Islet precursor cell (in vitro differentiated cells): Measurements from ENCODE around the gene POLR2H.

Experiments used
- DNase-seq: peaks from one replicate; pipeline ENCODE4 v3.0.0-alpha.2; 2018

POLR2H gene

DNA sequence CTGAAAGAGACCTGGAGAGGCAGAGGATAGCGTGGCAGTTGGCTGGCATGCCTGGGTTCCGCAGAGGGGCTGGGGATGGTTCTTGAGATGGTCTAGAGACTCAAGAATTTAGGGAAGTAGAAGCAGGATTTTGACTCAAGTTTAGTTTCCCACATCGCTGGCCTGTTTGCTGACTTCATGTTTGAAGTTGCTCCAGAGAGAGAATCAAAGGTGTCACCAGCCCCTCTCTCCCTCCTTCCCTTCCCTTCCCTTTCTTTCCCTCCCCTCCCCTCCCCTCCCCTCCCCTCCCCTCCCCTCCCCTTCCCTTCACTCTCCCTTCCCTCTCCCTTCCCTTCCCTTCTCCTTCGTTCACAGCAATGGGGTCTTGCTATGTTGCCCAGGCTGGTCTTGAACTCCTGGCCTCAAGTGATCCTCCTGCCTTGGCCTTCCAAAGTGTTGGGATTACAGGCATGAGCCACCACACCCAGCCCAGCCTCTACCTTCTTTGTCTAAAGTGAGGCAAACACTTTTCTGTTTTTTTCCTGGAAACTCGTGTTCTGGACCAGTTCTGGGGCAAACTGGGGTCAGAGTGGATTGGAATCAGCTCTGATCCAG lies 28.5 kb downstream of the POLR2H start:
- no peak for DNase-seq

DNA sequence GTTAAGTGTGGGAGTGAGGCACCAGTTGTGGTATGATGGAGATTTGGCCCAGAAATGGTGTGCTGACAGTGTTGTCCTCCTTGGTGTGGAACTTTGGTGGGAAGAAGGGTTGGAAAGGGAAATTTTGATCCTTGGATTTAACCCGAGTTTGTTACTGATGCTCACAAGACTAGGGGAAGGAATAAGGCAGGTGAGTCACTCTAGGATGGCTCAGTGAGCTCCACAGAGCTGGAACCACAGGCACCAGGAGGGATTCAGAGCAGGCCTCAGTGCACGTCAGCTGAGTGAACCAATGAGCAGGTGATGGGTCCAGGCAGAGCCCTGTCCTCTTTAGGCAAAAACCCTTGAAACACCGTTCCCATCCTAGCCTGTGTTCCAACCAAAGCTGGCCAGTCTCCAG lies 29.8 kb downstream of the POLR2H start:
- DNase-seq: no peak

DNA sequence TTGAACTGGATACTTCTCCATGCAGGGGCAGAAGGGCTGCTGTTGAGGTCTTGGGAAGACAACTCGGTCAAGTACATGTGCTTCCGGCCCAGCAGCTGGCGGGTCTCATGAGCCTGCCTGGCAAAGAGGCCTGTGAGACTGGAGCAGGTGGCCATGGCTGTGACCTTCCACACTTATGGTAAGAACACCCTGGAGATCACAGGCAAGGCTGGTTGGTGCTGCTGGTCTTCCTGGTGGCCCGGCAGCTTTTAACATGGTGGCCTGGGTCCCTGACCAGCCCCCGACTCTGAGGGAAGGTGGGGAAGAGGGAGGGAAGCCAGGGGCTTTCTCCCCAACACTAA lies 33.8 kb downstream of the POLR2H start:
- DNase-seq: peak; percentile 44

DNA sequence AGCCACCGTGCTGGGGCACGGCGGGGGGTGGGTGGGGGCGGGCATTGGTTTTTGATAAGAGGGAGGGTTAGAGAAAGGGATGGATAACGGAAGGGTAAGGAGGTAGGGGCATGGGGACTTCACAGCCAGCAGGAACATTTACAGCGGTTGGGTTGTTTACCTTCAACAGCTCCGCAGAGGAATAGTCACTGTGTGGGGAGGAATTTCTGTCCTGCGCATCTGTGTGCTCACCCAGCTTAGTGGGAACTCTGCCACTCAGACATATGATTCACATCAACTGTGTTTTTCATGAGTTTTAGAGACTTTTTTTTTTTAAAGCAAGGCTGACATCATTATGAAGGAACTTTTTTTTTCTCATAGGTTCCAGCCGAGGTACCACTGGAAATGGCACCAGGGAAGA lies 37.9 kb downstream of the POLR2H start:
- DNase-seq: no peak

DNA sequence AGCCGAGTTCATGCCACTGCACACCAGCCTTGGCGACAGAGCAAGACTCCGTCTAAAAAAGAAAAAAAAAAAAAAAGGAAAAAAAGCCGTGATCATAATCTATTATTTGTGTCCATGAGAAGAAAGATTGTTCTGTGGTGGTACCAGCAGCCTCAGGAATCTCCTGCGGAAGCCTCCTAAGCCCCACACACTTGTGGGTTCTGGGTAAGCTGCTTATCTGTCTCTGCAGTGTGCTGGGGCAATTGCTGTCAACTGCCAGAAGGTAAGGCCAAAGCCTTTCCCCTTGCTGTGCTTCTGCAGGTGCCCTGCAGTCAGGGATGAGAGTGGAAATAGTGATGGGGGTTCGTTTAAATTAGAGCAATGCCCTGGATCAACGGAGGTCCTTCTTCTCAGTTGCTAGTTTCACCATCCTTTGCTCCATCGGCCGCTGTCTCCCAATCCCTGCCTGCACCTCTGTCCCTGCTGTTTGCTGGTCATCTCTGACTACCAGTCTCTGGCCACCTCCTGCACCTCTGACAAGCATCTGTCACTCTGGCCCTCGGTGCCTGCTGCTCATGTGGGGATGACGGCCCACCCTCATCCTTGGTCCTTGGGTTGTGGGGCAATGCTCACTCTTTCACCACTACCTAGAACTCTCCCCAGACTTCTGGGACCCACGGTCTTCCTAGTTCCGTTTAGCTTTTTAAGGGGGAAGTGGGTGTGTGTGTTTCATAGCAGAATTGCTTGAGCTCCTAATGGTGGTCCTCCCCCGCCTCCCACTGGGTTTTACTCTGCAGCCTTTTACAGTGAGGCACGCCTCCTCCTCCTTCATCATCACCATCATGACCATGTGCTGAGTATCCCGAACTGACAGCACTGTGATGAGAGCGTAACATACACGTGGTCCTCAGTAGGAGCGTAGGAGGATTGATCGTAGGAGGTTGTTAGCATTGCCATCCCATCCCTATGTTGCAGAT lies 43.8 kb downstream of the POLR2H start:
- no peak for DNase-seq

DNA sequence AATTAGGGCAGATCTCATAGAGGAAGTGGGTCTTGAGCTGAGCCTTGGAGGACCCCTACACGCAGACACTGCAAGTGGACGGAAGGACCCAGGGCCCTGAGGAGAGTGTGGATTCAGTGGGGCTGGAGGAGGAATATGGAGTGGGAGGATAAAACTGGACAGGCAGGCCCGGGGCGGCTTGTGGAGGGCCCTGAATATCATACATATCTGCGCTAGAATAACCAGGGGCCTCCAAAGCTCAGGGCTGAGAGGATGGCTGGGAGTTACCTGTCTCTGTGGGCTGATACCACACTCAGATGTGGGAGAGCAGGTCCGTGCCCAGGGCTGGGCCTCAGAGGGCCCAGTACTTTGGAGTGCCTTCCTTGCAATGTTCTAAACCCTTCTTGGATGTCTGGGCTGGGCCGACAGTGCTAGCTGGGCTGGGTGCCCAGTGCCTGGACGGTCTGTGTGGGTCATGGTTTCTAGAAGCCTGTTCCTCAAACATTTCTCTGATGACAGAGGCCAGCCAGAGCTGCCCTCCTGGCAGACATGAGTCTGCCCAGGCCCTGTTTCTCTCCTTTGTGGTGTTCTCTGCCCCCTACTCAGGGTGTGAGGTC lies 47.9 kb downstream of the POLR2H start:
- DNase-seq: no peak

DNA sequence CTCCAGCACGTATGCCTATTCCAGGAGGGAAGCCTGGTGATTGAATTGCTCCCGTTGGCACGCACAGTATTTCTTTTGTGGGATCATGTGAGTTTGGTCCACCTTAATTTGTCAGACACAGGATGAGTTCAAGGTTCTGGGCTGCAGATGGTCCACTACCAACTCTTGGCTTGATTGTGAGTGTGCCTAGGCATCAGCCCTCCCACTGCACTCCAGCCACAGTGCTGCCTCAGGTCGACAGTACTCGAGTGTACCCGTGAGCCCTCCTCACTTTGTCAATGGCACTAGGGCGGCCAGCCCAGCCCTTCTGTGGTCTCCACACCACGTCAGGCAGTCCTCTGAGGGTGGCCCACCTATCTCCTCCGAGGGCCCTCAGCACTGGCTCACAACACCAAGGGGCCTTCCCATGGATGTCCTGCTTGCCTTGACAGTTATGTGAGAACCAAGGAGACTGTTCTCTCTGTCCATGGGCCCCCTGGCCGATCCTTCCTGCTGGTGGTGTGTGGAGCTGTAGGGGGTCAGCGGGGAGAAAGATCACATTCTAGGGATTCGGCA lies 48.5 kb downstream of the POLR2H start:
- no peak for DNase-seq

DNA sequence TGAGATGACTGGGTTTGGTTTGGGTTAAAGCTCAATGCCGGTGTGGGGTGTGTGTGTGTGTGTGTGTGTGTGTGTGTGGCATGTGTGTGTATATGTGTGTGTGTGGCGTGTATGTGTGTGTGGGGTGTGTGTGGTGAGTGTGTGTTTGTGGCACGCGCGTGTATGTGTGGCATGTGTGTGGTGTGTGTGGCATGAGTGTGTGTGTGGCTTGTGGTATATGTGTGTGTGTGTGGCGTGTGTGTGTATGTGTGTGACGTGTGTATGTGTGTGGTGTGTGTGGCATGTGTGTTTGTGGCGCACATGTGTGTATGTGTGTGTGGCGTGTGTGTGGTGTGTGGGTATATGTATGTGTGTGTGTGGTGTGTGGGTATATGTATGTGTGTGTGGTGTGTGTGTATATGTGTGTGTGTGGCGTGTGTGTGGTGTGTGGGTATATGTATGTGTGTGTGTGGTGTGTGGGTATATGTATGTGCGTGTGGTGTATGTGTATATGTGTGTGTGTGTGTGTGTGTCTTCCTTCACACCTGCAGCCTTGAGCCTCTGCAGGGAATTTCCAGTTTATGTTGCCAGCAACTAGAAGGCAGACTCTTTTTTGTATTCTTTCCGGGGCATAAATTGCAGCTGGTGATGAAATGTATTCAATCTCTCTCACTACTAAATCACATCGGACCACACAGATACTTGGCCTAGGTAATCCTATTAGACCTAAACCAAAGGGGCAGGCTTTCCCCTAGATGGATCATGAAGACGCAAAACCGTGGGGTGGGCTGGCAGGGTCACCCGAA lies 53.1 kb downstream of the POLR2H start:
- DNase-seq: no peak

DNA sequence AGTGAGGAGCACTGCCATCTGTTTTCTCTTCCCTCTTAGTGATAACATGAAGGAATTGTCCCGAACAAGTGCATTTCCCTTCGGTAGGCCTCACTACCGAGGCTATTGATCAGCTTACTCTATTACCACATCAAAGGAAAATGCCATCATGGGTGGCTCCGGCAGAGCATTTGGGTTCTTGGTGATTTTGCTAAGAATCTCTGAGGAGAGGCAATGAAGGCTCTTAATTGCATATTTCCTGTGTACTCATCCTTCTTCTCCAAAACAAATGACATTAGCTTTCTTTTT lies 53.6 kb downstream of the POLR2H start:
- DNase-seq: no peak

DNA sequence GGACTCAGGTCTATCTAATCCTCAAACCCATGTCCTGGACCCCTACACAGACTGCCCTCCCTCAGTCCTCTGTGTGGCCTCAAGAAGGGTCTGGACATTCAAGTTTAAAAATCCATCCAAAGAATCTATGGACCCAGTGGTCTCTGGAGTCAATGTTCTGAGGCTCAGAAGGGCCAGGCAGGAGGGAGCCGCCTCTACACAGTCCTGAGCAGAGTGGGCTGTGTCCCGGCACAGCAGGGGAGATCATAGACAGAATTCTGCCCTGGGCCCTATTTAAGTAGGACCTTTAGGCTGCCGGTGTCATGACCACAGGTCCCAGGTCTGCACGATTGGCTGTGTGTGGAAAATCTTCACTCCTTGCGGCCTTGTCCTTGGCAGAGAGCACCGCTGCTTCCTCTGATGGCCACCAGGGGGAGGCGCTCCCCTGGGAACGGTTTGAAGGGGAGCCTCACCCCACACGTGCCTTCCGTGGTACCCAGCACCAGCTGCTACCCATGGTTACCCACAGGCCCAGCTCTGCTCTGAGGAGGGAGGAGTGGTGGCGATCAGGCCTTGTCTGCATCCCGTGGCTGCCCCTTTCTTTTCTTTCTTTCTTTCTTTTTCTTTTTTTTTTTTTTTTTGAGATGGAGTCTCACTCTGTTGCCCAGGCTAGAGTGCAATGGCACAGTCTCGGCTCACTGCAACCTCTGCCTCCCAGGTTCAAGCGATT lies 56.3 kb downstream of the POLR2H start:
- DNase-seq: peak; percentile 75
